Activated CD4-positive, alpha-beta memory T cell treated with anti-CD3 and anti-CD28 coated beads, Interleukin-2, amount 10 ng/mL, durations not matched to agents 7 days and 5 days (primary cell): ENCODE results near the gene PLET1. TPM values are rescaled to one million over a fixed set of nuclear protein-coding genes. Genes with fewer than 3 reads are reported as not detected.

Source experiments
- CTCF ChIA-PET: fragments of 350-600 bp; sonication (Branson Sonifier 250); formaldehyde crosslinking; loops from one replicate; lab custom pipeline; 2021; ENCODE audit warnings: antibody characterized with exemption, inconsistent platforms; lab: Charles Lee
- POLR2A ChIA-PET: fragments of 350-600 bp; sonication (Branson Sonifier 250); formaldehyde crosslinking; loops from one replicate; lab custom pipeline; 2021; ENCODE audit warnings: antibody characterized with exemption; lab: Charles Lee
- DNase-seq: peaks from one replicate; pipeline ENCODE4 v3.0.0-alpha.2; 2020
- H3K27ac Mint-ChIP-seq: one replicate; pipeline ENCODE4 v1.8.0; 2021; ENCODE audit warnings: mild to moderate bottlenecking, mixed read lengths
- H3K27me3 Mint-ChIP-seq: one replicate; pipeline ENCODE4 v1.8.0; 2021; ENCODE audit warnings: mixed read lengths
- H3K36me3 Mint-ChIP-seq: one replicate; pipeline ENCODE4 v1.8.0; 2021; ENCODE audit warnings: low read depth, mixed read lengths
- H3K4me1 Mint-ChIP-seq: one replicate; pipeline ENCODE4 v1.8.0; 2021; ENCODE audit warnings: mixed read lengths
- H3K4me3 Mint-ChIP-seq: one replicate; pipeline ENCODE4 v1.8.0; 2021; ENCODE audit warnings: mild to moderate bottlenecking, mixed read lengths
- H3K9me3 Mint-ChIP-seq: one replicate; pipeline ENCODE4 v1.8.0; 2021; ENCODE audit warnings: mixed read lengths
- total RNA-seq, 2 experiments: library from RNA; stranded (reverse); gene quantifications; one replicate each; pipeline ENCODE4 v1.2.3, GENCODE V29; 2021

PLET1 gene
- total RNA-seq, 2 experiments from 2014 or later, result not detected

DNA sequence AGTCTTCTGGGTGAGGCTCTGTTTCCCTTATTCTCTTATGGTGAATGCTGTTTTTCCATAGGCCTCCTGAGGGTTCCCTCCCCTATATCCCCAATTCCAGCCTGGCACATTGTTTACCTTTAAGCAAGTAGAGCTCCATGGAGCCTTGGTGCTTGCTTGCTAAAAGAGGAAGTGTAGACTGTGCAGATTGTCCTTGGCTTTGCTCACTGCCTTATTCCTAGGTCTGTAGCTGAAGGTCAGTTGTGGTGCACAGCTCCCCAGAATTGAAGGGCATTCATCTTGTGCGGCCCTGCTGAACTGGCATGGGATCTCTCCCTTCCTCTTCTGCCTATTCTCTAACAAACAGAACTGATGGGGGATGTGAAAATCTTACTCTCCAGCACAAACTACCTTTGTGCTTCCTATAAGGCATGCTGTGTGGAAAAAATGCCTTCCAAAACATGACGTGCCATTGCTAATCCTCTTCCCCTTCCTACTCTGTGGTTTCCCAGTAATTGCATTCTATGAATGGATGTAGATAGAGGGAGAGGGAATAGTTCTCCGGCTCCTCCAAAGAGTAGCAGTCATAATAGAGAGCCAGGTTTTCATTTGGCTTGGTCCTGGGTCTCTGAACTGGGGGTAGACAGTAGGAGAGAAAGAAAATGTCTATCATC lies 34.2 kb upstream of the PLET1 start:
- no peaks in the 10 kb centered on the region for H3K9me3 Mint-ChIP-seq
- H3K4me1 Mint-ChIP-seq, result peaks cover 62% of the 10 kb centered on the region
- ChIA-PET POLR2A (no interaction called here), CTCF (interaction anchor here (1.2 to 2.2 kb wide), 5 partner anchors 12 to 261 kb away, joined by 3 to 12 read pairs (median 6); no protein-coding TSS in a partner anchor)
- H3K27me3 Mint-ChIP-seq, result peaks cover 6% of the 10 kb centered on the region
- no peak overlapping the region for H3K4me3 Mint-ChIP-seq
- DNase-seq, result no peak
- peaks cover 15% of the 10 kb centered on the region for H3K36me3 Mint-ChIP-seq
- H3K27ac Mint-ChIP-seq, result no peak overlapping the region

- ChIA-PET POLR2A (interaction anchor here (0.6 kb wide), 1 partner anchor 603 kb away, joined by 3 read pairs; no protein-coding TSS in a partner anchor), CTCF (interaction anchor here (1.2 to 2.2 kb wide), 4 partner anchors 11 to 262 kb away, joined by 4 to 12 read pairs (median 8); no protein-coding TSS in a partner anchor)
- peaks cover 15% of the 10 kb centered on the region for H3K36me3 Mint-ChIP-seq
- H3K4me3 Mint-ChIP-seq, result no peak overlapping the region
- peaks cover 6% of the 10 kb centered on the region for H3K27me3 Mint-ChIP-seq
- peaks cover 66% of the 10 kb centered on the region for H3K4me1 Mint-ChIP-seq
- no peak overlapping the region for H3K27ac Mint-ChIP-seq
- H3K9me3 Mint-ChIP-seq, result no peaks in the 10 kb centered on the region
- DNase-seq, result no peak
Measured at GRCh38 chr11:112293614-112294013, 33.0 kb upstream of the PLET1 start.

GRCh38 chr11:112292785-112293407 lies 32.2 kb upstream of the PLET1 start:
- H3K27ac Mint-ChIP-seq, result no peak overlapping the region
- DNase-seq, result no peak

DNA sequence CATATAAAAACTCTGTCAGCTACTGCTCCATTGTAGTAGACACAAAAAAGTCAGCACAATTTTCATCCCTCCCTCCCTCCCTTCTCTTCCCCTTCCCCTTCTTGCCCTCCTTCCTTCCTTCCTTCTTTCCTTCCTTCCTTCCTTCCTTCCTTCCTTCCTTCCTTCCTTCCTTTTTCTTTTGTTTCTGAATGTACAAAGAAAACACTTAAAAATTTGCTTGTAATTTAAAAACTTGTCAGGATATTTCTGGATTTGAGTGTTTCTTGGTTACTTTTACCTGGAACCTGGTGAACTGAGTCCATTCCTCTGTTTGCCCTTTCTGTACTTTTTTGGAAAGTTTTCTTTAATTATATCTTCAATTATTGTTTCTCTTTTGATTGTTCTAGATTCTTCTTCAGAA lies 31.5 kb upstream of the PLET1 start:
- Mint-ChIP-seq H3K4me3 (no peak overlapping the region), H3K27me3 (peaks cover 6% of the 10 kb centered on the region), H3K9me3 (no peaks in the 10 kb centered on the region), H3K4me1 (peaks cover 54% of the 10 kb centered on the region), H3K27ac (no peak overlapping the region), H3K36me3 (peaks cover 12% of the 10 kb centered on the region)
- no peak for DNase-seq
- ChIA-PET CTCF (interaction anchor here (0.6 to 1.9 kb wide), 3 partner anchors 74 to 263 kb away, joined by 3 to 8 read pairs (median 3); no protein-coding TSS in a partner anchor), POLR2A (interaction anchor here (1.3 kb wide), 1 partner anchor 10 kb away, joined by 3 read pairs; no protein-coding TSS in a partner anchor)

More at GRCh38 chr11:112292785-112293407, 32.2 kb upstream of the PLET1 start:
- no peak overlapping the region for H3K4me3 Mint-ChIP-seq
- H3K4me1 Mint-ChIP-seq, result peaks cover 62% of the 10 kb centered on the region
- no peaks in the 10 kb centered on the region for H3K9me3 Mint-ChIP-seq
- peaks cover 13% of the 10 kb centered on the region for H3K36me3 Mint-ChIP-seq
- ChIA-PET CTCF (interaction anchor here (1.9 to 2.2 kb wide), 3 partner anchors 13 to 263 kb away, joined by 8 to 12 read pairs (median 9); no protein-coding TSS in a partner anchor), POLR2A (interaction anchor here (0.6 to 1.3 kb wide), 2 partner anchors 11 to 604 kb away, joined by 3 read pairs; no protein-coding TSS in a partner anchor)
- peaks cover 6% of the 10 kb centered on the region for H3K27me3 Mint-ChIP-seq

- H3K36me3 Mint-ChIP-seq, result peaks cover 10% of the 10 kb centered on the region
Measured at GRCh38 chr11:112291191-112291590, 30.5 kb upstream of the PLET1 start.

GRCh38 chr11:112290493-112290850 lies 29.8 kb upstream of the PLET1 start:
- H3K27me3 Mint-ChIP-seq, result peaks cover 8% of the 10 kb centered on the region
- no peaks in the 10 kb centered on the region for H3K9me3 Mint-ChIP-seq
- peak overlapping the region; percentile 9 for H3K27ac Mint-ChIP-seq
- peaks cover 41% of the 10 kb centered on the region for H3K4me1 Mint-ChIP-seq
- ChIA-PET POLR2A (no interaction called here), CTCF (no interaction called here)
- H3K36me3 Mint-ChIP-seq, result peaks cover 10% of the 10 kb centered on the region
- DNase-seq, result no peak
- peak overlapping the region; percentile 74 for H3K4me3 Mint-ChIP-seq

More at GRCh38 chr11:112291191-112291590, 30.5 kb upstream of the PLET1 start:
- Mint-ChIP-seq H3K4me1 (peaks cover 44% of the 10 kb centered on the region), H3K27ac (no peak overlapping the region), H3K27me3 (peaks cover 6% of the 10 kb centered on the region), H3K4me3 (peak overlapping the region; percentile 23), H3K9me3 (no peaks in the 10 kb centered on the region)
- ChIA-PET CTCF (interaction anchor here (1.4 to 1.9 kb wide), 2 partner anchors 73 to 264 kb away, joined by 3 to 8 read pairs; no protein-coding TSS in a partner anchor), POLR2A (no interaction called here)
- DNase-seq, result no peak

GRCh38 chr11:112289588-112290492 lies 29.2 kb upstream of the PLET1 start:
- Mint-ChIP-seq H3K4me1 (peaks cover 41% of the 10 kb centered on the region), H3K9me3 (no peaks in the 10 kb centered on the region), H3K27ac (peak overlapping the region; percentile 50), H3K27me3 (peaks cover 8% of the 10 kb centered on the region), H3K36me3 (peaks cover 10% of the 10 kb centered on the region), H3K4me3 (peak overlapping the region; percentile 74)
- ChIA-PET CTCF (interaction anchor here (0.8 to 8.8 kb wide), 8 partner anchors 10 to 1000 kb away, joined by 3 to 78 read pairs (median 8); no protein-coding TSS in a partner anchor), POLR2A (interaction anchor here (1.4 kb wide), 1 partner anchor 266 kb away, joined by 3 read pairs; no protein-coding TSS in a partner anchor)
- peak; percentile 89 for DNase-seq

DNA sequence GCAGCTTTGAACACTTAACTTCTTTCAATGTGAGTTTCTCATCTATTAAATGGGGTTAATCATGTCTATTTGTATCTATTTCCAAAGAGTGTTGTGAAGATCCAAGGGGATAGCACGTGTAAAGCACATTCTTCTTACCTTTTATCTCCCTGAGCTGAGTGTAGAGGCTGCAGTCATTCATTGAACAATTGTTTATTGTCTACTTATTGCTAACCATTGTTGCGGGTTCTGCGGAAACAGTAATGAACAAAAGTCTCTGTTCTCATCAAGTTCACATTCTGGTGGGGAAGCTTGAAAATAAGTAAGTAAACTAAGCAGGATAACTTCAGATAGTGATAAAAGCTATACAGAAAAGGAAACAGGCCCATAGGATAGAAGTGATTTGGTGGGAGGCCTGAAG lies 27.4 kb upstream of the PLET1 start:
- H3K4me1 Mint-ChIP-seq, result peaks cover 39% of the 10 kb centered on the region
- peaks cover 10% of the 10 kb centered on the region for H3K36me3 Mint-ChIP-seq
- peaks cover 8% of the 10 kb centered on the region for H3K27me3 Mint-ChIP-seq
- no peak for DNase-seq
- H3K27ac Mint-ChIP-seq, result no peak overlapping the region
- POLR2A ChIA-PET, result interaction anchor here (0.6 kb wide), 1 partner anchor 166 kb away, joined by 4 read pairs; no protein-coding TSS in a partner anchor
- H3K9me3 Mint-ChIP-seq, result no peaks in the 10 kb centered on the region
- CTCF ChIA-PET, result interaction anchor here (1.1 to 8.8 kb wide), 7 partner anchors 8 to 1002 kb away, joined by 3 to 78 read pairs (median 9); no protein-coding TSS in a partner anchor
- no peak overlapping the region for H3K4me3 Mint-ChIP-seq

DNA sequence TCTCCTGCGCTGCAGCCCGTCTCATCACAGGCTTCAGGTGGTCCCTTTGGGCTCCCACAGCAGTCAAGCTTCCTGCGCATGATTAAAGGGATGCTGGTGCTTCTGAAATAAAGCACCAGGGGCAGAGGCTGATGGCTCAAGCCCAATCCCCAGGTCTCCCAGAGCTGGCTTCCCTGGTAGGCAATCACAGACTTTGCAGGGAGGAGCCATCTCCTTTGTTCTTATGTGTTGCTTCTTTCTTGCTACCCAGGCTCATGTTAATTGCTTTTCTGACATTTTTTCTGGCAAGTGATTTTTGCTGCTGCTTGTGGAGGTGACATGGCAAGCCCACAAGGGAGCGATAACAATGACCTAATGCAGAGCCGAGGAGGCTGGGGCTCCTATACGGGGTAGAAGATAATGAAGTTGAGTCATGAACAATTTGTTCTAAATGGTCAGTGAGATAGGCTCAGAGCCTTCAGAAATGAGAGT lies 25.2 kb upstream of the PLET1 start:
- no peak overlapping the region for H3K4me3 Mint-ChIP-seq
- no peaks in the 10 kb centered on the region for H3K36me3 Mint-ChIP-seq
- DNase-seq, result no peak
- peaks cover 2% of the 10 kb centered on the region for H3K27me3 Mint-ChIP-seq
- H3K27ac Mint-ChIP-seq, result no peak overlapping the region
- ChIA-PET CTCF (interaction anchor here (7.9 to 8.8 kb wide), 2 partner anchors 65 to 270 kb away, joined by 78 to 219 read pairs; no protein-coding TSS in a partner anchor), POLR2A (no interaction called here)
- H3K9me3 Mint-ChIP-seq, result no peaks in the 10 kb centered on the region
- peaks cover 37% of the 10 kb centered on the region for H3K4me1 Mint-ChIP-seq

- POLR2A ChIA-PET, result interaction anchor here (0.9 to 3.1 kb wide), 4 partner anchors 11 to 62 kb away, joined by 3 to 19 read pairs (median 6); partner anchors contain the start of gene PTS
- Mint-ChIP-seq H3K27ac (peak overlapping the region; percentile 9), H3K4me3 (peak overlapping the region; percentile 29), H3K27me3 (peaks cover 2% of the 10 kb centered on the region), H3K4me1 (peaks cover 28% of the 10 kb centered on the region), H3K36me3 (no peaks in the 10 kb centered on the region), H3K9me3 (no peaks in the 10 kb centered on the region)
- no peak for DNase-seq
- CTCF ChIA-PET, result interaction anchor here (0.6 to 8.8 kb wide), 16 partner anchors 7 to 1008 kb away, joined by 3 to 219 read pairs (median 10); partner anchors contain the start of gene PTS
Measured at GRCh38 chr11:112281726-112282125, 21.1 kb upstream of the PLET1 start.

- ChIA-PET POLR2A (interaction anchor here (1.4 to 3.1 kb wide), 4 partner anchors 54 to 61 kb away, joined by 5 to 19 read pairs (median 6); partner anchors contain the start of gene PTS), CTCF (interaction anchor here (0.6 to 7.9 kb wide), 63 partner anchors 8 to 1009 kb away, joined by 3 to 219 read pairs (median 4); partner anchors contain the start of genes ALG9, BCO2, PPP2R1B and PTS)
Measured at GRCh38 chr11:112280268-112281126, 19.8 kb upstream of the PLET1 start.

More at GRCh38 chr11:112280268-112281126, 19.8 kb upstream of the PLET1 start:
- DNase-seq, result peak; percentile 70
- no peaks in the 10 kb centered on the region for H3K36me3 Mint-ChIP-seq
- H3K9me3 Mint-ChIP-seq, result no peaks in the 10 kb centered on the region
- H3K4me3 Mint-ChIP-seq, result peak overlapping the region; percentile 85
- no peaks in the 10 kb centered on the region for H3K27me3 Mint-ChIP-seq
- peak overlapping the region; percentile 73 for H3K27ac Mint-ChIP-seq
- peaks cover 34% of the 10 kb centered on the region for H3K4me1 Mint-ChIP-seq
